Measurements from ENCODE around the gene SNN.

Gene SNN

DNA sequence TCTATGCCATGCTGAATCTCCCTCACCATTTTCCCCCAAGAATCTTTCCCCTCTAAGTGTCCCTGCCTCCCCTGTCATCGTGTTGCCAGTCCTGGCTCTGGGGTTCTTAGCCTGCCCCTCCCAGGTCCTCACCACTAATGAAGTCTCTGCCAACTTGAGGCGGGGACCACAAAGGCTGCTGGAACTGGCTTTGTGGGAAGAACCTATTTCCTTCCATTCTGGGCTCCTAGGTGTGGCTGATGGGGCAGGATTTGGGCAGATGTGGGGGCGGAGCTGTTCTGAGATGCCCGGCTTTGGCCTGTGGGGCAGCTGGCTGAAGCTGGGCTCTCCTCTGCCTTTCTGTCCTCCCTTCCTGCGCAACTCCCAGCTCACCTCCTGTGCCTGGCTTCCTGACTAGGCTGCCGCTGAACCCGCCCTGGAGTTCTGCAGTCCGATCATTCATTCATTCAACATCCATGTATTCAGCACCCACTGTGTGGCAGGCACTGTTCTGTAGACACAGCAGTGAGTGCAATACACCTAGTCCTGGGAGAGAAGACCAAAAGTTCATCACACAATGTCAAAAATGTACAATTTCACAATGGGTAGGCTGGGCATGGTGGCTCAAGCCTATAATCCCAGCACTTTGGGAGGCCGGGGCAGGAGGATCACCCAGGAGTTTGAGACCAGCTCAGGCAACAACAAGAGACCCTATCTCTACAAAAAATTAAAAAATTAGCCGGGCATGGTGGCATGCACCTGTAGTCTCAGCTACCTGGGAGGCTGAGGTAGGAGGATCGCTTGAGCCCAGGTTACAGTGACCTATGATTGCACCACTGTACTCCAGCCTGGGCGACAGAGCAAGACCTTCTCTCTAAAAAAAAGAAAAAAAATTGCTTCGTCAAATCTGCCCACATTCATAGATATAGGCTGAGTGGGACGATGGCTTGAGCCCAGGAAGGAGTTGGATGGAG, 1.9 kb upstream of the SNN start:
- DNase-seq (ENCODE audit: insufficient read length, low spot score) (no peak), FAIRE-seq (no peak)
- no peak for TF ChIP-seq POLR2A (IDR thresholded peaks at IDR 0.05; ENCODE audit: low read depth, low read length)

DNA sequence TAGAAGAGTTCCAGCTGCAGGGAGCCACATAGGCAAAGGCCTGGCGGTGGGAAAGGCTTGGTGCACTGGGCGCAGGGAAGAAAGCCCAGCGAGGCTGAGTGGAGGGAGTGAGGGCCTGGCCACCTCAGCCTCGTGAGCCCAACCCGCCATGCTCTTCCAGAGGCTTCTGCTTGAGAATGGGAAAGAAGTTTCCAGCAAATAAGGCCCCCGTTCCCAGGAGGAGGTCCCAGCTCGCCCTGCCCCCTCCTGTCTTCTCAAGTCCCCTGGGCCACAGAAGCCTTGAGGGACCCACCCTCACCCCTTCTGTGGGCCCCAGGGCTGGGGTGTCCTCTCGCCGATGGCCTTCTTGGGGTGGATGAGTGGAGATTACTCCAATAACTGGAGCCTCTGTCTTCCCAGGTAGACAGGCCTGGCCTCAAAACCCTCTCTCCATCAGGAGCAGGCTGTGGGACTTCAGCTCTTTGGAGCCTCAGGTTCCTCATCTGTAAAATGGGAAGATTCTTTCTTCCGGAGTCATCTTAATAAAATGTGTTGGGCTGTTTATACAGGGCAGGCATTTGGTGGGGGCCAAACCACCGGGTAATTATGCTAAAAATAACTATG, 933 bp upstream of the SNN start:
- DNase-seq (ENCODE audit: insufficient read length, low spot score) (no peak), FAIRE-seq (no peak)
- TF ChIP-seq POLR2A (IDR thresholded peaks at IDR 0.05; ENCODE audit: low read depth, low read length) = no peak

DNA sequence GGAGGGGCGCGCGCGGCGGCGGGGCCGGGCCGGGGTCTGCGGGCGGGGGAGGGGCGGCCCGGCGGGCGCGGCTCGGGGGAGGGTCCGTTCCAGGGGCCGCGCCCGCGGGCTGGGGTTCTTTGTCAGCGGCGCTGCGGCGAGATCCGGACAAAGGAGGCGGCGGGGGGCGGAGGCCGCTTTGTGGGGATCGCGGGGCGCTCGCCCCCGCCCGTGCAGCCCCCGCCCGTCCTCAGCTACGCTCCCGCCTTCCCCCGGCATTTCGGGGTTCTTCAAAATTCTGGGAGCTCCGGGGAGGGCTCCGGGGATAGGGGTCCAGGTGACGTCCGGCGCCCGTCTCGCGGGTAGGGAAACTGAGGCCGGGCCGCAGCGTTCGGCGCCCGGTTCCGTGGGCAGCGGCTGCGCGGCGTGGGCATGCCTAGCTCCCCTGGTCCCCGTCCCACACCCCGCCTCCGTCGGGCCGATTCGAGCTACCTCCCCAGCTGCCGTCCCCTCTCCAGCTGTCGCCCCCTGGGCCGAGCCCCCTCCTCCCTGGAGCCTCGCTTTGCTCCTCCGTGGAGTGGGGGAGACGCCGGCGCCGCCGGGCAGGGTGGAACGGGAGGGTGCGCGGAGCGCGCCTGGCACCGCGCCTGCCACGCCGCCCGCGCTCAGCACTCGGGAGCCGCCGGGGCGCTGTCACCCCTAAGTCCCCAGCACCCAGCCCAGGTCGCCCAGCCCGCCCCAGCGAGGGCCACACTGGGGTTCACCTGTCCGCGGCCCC, 546 bp downstream of the SNN start:
- no peak for TF ChIP-seq POLR2A (IDR thresholded peaks at IDR 0.05; ENCODE audit: low read depth, low read length)
- FAIRE-seq = no peak
- DNase-seq (ENCODE audit: insufficient read length, low spot score) = no peak

DNA sequence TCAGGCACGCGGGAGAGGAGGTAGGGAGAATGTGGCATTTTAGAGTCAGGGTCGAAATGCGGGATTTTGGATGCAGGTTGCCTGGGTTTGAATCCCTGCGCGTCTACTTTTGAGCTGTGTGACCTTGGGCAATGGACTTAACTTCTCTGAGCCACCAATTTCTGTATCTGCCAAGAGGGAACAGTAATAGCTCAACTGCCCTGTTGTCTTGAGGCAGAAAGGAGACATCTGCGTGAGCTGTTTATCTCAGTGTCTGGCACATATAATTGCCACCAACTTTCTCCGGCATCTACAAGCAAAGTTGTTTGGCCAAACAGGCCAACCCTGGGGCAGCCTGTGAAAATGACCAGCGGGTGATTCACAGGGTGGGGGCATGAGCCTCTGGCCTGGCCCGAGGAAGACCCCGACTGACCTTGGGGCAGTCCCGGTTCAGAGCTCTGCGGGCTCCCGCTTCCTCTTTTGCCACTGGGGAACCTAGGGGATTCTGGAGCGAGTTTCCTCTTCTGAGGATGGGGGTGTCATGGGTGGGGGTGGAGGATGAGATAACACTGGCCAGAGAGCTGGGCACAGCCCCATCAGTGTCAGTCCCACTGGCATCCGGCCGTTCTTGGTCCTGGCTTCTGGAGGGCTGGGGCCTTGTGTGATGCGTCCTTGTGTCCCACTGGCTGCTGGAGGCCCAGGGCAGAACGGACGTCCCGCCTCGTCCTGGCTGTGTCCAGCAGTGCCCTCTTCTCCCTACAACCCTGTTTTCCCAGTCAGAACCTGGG, 1.3 kb downstream of the SNN start:
- DNase-seq (ENCODE audit: insufficient read length, low spot score) = no peak
- no peak for TF ChIP-seq POLR2A (IDR thresholded peaks at IDR 0.05; ENCODE audit: low read depth, low read length)
- no peak for FAIRE-seq

DNA sequence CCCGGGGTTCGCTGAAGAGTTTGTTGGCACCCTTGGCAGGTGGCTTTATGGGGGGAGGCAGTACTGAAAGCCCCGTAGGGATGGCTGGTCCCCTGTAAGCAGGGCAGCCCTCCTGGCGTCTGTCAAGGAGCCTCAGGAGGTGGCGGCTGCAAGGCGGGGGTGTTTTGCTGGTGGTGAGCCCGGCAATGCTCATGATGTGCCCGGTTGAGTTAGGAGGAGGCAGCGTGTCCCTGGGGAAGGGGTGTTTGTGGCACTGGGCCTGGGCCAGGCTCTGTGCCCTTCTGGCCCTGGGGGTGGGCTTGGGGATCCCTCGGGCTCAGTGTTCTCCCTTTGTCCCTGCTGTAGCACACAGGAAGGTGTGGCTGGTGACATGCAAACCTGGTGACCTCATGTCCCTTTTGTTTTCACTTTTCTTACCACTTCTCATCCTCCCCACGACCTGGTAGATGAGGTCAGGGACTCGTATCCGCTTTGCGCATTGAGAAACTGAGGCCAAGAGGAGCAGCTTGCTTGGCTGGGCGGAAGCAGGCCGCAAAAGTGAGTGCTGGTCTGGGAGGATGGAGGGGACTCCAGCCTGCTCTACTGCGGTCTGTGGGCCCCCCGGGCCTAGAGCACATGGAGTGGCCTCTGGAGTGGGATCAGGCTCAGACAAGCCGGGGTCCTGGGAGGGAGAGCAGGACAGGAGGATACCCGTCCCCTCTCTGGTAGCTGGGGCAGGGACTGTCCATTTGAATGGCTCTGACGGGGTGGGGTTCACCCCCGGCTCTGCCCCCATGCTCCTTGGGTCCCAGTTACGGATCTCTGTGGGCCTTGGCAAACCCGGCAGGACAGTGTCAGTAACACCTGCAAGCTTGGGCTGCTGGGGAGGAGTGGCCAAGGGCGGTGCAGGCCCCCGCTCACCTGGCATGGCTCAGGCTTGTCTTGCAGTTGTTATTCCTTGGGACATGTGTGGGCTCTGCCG, 2.2 kb downstream of the SNN start:
- no peak for TF ChIP-seq POLR2A (IDR thresholded peaks at IDR 0.05; ENCODE audit: low read depth, low read length)
- FAIRE-seq (no peak), DNase-seq (ENCODE audit: insufficient read length, low spot score) (no peak)

DNA sequence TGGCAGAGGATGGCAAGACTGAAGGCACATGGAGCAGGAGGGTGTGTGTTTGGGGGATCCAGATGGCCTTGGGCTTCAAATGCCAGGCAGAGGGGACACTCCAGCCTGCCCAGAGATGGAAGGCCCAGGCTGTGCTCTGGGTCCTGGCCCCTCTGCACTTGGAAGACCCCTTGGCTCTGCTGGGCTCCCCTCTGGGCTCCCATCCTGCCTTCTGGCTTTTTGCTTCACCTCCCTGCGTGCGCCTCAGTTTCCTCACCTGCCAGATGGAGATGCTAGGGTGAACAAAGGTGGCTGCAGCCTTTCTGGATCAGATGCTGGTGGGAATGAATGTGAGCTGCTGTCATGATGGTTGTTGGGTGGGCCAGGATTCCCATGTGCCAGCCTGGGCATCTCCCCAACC, 3.0 kb downstream of the SNN start:
- TF ChIP-seq POLR2A (IDR thresholded peaks at IDR 0.05; ENCODE audit: low read depth, low read length) = no peak
- DNase-seq (ENCODE audit: insufficient read length, low spot score) (no peak), FAIRE-seq (no peak)

DNA sequence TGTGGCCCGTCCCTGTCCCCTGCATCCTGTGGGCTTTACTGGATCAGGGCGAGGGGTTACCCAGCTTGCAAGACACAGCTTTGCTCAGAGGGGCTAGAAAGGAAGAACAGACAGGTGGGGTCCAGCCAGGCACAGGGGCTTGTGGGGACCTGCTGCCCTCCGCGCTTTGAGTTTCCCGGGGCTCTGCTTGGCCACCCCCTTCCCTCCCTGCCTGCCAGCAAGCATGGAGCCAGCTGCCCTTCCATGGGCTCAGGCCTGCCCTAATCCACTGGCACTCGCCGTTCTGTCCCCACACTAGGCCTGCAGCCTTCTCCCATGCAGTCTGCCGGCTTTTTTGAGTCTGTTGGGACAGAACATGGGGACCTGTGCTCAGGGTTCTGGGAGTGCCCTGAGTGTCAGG, 3.4 kb downstream of the SNN start:
- no peak for DNase-seq (ENCODE audit: insufficient read length, low spot score)
- FAIRE-seq = no peak
- TF ChIP-seq POLR2A (IDR thresholded peaks at IDR 0.05; ENCODE audit: low read depth, low read length) = no peak

DNA sequence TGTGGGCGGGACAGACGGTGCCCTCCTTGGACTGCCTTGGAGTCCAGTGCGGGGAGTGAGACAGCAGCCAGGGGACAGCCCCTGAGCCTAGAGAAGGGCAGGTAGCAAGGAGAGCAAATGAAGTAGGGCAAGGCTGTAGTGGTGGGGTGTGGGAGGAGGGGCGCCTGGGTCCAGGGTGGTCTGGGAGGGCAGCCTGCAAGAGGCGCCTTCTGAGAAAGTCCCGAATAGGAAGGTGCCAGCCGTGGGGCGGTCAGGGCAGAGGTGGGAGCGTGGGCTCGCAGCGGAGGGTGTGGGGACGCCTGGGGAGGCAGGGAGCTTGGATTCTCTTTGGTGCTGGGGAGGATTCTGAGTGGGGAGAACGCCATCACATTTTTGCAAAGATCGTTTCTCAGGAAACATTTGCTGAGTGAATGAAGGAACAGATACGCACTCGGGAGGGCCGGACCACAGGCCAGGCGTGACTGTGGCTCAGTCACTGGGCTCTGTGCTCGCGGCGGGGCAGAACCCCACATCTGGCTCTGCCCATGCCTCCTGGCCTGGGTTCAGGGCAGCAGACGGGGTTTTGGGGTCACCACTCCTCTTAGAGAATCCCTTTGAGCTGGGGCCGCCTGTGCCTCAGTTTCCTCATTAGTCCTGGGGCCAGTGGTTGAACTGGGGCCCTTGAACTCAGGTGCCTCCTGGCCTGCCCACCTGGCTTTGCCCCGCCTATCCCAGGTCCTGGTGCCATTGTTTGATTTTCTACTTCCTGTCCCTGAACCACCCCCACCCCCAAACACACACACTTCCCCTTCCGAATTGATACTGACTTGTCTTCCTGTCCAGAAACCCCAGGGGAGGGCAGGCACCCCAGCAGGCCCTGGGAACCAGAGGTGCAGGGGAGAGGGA, 4.2 kb downstream of the SNN start:
- no peak for FAIRE-seq
- DNase-seq (ENCODE audit: insufficient read length, low spot score) = no peak
- TF ChIP-seq POLR2A (IDR thresholded peaks at IDR 0.05; ENCODE audit: low read depth, low read length) = no peak

DNA sequence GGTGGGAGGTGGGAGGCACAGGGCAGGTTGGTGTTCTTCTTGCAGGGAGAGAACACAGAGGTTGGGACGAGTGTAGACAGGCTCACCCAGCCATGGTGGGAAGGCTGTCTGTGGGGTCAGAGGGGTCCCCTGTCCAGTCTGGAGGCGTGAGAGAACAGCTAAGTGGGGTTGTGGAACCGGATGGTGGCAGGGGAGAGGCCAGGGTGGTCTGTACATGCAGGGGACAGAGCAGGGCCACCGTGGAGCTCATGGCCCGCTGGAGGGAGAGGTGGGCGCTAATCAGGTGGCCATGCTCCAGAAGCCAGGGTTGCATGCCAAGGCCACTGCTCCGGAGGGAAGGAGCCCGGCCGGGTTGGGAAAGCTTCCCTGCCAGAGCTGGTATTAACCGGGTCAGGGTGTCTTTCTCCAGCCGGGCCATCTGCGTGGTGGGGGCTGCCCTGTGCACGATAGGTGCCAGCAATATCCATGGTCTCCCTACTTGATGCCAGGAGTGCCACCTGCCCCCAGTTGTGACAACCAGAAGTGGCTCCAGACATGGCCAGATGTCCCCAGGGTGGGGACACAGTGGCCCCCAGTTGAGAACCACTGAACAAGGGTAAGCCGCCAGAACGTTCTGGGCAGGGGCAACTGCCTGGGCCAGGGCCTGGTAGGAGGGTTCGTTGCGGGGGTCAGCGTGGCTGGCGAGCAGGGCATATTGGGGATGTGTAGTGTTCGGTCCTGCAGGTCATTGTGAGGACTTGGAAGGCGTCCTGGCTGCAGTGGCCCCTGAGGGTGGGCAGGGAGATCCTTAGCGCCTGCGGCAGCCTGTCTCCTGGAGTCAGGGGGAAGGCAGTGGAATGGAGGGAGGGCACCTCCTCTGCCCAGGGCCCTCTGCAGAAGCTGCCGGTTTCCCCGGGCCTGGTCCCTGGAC, 5.1 kb downstream of the SNN start:
- DNase-seq (ENCODE audit: insufficient read length, low spot score) (no peak), FAIRE-seq (no peak)
- no peak for TF ChIP-seq POLR2A (IDR thresholded peaks at IDR 0.05; ENCODE audit: low read depth, low read length)

DNA sequence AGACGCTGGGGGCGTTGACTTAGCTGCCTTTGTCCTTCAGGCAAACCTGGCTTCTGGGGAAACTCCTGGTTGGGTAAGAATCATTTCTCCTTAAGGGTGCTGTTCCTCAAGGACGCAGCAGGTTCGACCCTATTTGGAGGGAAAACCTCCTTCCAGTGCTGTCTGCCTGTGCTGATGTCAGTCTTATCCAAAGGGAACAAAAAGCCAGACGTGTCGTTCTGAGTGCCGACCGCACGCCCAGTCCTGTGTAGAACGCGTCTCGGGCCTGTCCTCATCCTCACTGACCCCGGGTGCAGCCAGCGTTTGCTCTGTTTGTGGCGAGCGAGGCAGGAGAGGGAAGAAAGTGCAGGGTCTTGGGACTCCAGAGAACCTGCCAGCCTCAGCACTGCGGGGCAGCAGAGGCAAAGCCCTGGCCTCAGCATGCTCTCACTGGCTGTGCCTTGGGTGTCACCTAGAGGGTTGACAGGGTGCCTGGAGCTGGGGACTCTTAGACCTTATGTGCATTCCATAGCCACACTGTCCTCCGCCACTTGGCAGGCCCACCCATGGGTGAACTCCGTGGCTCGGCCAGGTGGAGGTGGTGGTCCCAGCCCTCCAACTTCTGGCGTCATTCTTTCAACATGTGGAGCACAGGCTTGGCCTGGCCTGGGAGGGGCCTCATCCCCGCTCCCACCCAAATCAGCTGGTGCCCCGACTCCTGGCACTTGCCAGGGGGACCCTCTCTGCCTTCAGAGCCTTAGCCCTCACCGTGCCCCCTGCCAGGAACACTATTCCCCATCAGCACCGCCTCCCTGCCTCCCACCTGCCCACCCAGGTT, 6.0 kb downstream of the SNN start:
- no peak for DNase-seq (ENCODE audit: insufficient read length, low spot score)
- no peak for TF ChIP-seq POLR2A (IDR thresholded peaks at IDR 0.05; ENCODE audit: low read depth, low read length)
- no peak for FAIRE-seq
